ENCODE data around the gene NPAS3. TPM values are rescaled to one million over a fixed set of nuclear protein-coding genes. Genes with fewer than 3 reads are reported as not detected.

NPAS3 gene
- total RNA-seq, 2 experiments from 2014 or later, result not detected

DNA sequence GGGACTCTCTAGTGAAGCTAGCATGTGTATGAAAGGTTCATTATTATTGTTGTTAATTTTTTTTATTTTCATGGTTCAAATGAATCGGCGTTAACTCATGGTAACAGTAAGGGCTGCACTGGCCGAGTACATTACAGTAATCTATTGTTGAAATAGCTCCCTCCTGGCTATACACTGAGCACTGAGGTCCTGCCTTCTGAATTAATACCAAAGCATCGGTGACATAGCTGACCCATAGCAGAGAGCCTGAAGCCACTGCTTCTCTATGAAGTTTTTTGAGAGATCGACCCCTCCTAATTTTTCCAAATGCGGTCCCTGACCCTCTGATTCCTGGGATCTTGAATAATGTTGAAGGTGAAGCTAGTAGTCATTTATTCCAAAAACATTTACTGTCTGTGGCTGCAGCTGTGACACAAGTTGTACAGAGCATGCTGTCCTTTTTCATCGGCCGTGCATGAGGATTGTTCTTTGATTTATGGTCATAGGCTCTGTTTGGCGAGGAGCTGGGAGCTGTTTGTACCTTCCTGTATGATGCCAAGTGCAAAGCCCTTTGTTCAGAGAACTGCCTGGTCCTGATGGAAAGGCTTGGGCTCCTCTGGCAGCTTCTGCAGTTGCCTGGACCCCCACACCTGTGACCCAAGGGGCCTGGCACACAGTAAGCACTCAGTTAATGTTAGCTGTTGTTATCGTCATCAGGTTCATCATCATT lies 525.7 kb downstream of the NPAS3 start:
- CTCF ChIA-PET, result no interaction called here
- intact Hi-C loops (cut with micrococcal nuclease), result no loop called here
- Mint-ChIP-seq H3K4me1 (ENCODE audit: low read depth) (no peaks in the 10 kb centered on the region), H3K36me3 (ENCODE audit: low read depth) (no peaks in the 10 kb centered on the region), H3K4me3 (no peak overlapping the region), H3K27me3 (ENCODE audit: low read depth) (no peaks in the 10 kb centered on the region), H3K9me3 (no peaks in the 10 kb centered on the region), H3K27ac (no peak overlapping the region)
- no peak for DNase-seq

DNA sequence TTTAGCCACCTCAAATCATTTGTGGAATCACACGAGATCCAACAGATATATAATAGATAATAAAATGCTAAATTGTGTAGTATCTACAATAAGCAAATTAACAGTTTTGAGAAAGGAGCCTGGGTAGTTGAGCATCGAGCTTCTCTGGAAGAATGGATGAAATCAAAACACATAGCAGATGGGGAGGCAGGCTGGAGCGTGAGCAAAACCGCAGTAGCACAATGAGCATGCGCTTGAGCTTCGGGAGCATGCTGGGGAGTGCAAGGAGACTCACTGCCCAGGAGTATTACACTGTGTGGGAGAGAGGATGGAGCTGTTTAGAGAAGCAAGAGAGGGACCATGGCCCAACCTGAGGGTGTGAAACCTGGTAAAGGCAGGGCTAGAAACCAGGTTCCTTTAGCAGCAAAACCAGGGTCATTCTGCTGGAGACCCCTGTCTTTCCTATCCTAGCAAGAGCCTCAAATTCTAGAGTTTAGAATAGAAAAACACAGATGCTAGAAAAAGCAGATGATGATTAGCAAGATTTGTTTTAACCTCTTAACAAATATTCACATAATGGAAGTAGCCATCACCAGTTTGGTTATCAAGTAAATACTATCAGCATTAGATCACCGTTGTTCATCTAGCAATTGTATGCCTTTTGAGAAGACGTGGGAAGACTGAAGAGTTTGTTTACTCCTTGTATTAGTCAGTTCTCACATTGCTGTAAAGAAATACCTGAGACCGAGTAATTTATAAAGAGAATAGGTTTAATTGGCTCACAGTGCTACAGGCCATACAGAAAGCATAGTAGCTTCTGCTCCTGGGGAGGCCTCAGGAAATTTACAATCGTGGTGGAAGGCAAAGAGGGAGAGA lies 527.4 kb downstream of the NPAS3 start:
- no peaks in the 10 kb centered on the region for H3K9me3 Mint-ChIP-seq
- no peaks in the 10 kb centered on the region for H3K4me1 Mint-ChIP-seq (ENCODE audit: low read depth)
- intact Hi-C loops (cut with micrococcal nuclease), result no loop called here
- CTCF ChIA-PET, result no interaction called here
- H3K27ac Mint-ChIP-seq, result no peak overlapping the region
- no peaks in the 10 kb centered on the region for H3K27me3 Mint-ChIP-seq (ENCODE audit: low read depth)
- no peaks in the 10 kb centered on the region for H3K36me3 Mint-ChIP-seq (ENCODE audit: low read depth)
- no peak overlapping the region for H3K4me3 Mint-ChIP-seq
- DNase-seq, result no peak

DNA sequence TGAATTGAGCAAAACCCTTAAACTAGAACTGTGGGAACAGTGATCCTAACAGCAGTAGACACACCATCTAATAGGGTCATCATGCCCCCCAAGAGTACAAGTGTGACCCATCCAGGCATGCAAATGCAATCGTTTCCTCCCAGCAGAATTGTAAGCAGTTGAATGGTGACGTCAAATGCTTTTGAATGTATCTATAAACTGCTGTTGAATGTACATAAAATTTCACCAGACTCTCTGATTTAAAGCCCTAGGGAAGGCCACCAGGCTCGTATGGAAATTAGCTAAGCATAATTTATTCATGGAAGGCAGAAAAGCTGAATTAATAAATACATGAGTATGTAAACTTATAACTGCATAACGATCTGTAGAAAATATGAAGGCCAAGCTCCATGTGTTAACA lies 529.3 kb downstream of the NPAS3 start:
- Mint-ChIP-seq H3K4me3 (no peak overlapping the region), H3K27me3 (ENCODE audit: low read depth) (no peaks in the 10 kb centered on the region), H3K36me3 (ENCODE audit: low read depth) (no peaks in the 10 kb centered on the region), H3K4me1 (ENCODE audit: low read depth) (no peaks in the 10 kb centered on the region), H3K9me3 (no peaks in the 10 kb centered on the region), H3K27ac (no peak overlapping the region)
- CTCF ChIA-PET, result interaction anchor here (0.9 kb wide), 1 partner anchor 51 kb away, joined by 3 read pairs; no protein-coding TSS in a partner anchor
- no peak for DNase-seq
- intact Hi-C loops (cut with micrococcal nuclease), result no loop called here

DNA sequence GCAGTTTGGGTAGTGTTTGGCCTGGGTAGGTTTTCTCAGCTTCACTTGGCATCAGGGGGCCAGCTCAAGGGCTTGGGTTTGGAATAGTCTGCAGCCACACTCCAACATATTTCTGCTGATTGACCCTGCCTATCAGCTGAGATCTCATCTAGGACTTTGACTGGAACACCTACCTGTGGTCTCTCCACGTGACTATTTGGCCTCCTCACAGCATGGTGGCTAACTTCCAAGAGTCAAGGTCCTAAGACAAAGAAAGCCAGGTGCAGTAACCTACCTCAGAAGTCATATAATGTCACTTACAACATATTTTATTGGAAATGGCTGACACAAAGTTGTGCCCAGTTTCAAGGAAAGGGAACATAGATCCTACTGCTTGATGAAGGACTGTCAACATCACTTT lies 531.2 kb downstream of the NPAS3 start:
- H3K36me3 Mint-ChIP-seq (ENCODE audit: low read depth), result no peaks in the 10 kb centered on the region
- CTCF ChIA-PET, result no interaction called here
- H3K9me3 Mint-ChIP-seq, result no peaks in the 10 kb centered on the region
- no peak overlapping the region for H3K4me3 Mint-ChIP-seq
- H3K4me1 Mint-ChIP-seq (ENCODE audit: low read depth), result no peaks in the 10 kb centered on the region
- no peak for DNase-seq
- no peak overlapping the region for H3K27ac Mint-ChIP-seq
- intact Hi-C loops (cut with micrococcal nuclease), result no loop called here
- no peaks in the 10 kb centered on the region for H3K27me3 Mint-ChIP-seq (ENCODE audit: low read depth)

DNA sequence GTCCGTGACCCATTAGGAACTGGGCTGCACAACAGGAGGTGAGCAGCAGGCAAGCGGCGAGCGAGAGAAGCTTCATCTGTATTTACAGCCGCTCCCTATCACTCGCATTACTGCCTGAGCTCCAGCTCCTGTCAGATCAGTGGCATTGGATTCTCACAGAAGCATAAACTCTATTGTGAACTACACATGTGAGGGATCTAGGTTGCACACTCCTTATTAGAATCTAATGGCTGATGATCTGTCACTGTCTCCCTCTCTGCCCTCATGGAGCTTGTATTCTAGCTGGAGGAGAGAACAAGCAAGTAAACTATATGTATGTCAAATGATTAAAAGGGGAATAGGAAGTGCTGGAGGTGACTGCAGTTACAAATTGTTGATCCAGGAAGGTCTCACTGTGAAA lies 533.1 kb downstream of the NPAS3 start:
- intact Hi-C loops (cut with micrococcal nuclease), result no loop called here
- no peak overlapping the region for H3K27ac Mint-ChIP-seq

DNA sequence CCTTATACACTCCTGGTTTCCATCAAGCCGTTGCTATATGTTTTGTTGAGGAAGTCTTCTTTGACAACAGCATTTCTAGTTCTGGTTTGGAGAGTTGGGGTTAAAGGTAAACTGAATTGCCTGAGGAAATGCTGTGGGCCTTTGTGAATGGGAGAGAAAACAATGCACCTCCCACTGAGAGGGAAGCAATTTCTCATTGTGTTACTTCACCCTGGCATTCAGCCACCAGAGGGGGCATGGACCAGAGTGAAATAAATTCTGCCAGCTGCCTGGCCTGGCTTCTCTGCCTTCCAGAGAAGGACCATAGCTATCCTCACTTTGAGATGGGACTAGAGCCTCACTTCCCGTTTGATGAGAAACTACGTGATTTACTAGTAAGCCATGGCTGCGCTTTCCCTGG lies 536.9 kb downstream of the NPAS3 start:
- intact Hi-C loops (cut with micrococcal nuclease), result loop anchor here (1.0 kb wide), 1 partner anchor 317 kb away; no protein-coding TSS in a partner anchor
- no peak overlapping the region for H3K4me3 Mint-ChIP-seq
- no peak overlapping the region for H3K27ac Mint-ChIP-seq
- H3K9me3 Mint-ChIP-seq, result no peaks in the 10 kb centered on the region
- H3K27me3 Mint-ChIP-seq (ENCODE audit: low read depth), result peaks cover 2% of the 10 kb centered on the region
- CTCF ChIA-PET, result no interaction called here
- no peaks in the 10 kb centered on the region for H3K4me1 Mint-ChIP-seq (ENCODE audit: low read depth)
- DNase-seq, result peak; percentile 24
- no peaks in the 10 kb centered on the region for H3K36me3 Mint-ChIP-seq (ENCODE audit: low read depth)

More for the DNA sequence above, 533.1 kb downstream of the NPAS3 start:
- no peak for DNase-seq
- Mint-ChIP-seq H3K27me3 (ENCODE audit: low read depth) (no peaks in the 10 kb centered on the region), H3K4me1 (ENCODE audit: low read depth) (no peaks in the 10 kb centered on the region), H3K4me3 (no peak overlapping the region), H3K9me3 (no peaks in the 10 kb centered on the region), H3K36me3 (ENCODE audit: low read depth) (no peaks in the 10 kb centered on the region)
- CTCF ChIA-PET, result no interaction called here

DNA sequence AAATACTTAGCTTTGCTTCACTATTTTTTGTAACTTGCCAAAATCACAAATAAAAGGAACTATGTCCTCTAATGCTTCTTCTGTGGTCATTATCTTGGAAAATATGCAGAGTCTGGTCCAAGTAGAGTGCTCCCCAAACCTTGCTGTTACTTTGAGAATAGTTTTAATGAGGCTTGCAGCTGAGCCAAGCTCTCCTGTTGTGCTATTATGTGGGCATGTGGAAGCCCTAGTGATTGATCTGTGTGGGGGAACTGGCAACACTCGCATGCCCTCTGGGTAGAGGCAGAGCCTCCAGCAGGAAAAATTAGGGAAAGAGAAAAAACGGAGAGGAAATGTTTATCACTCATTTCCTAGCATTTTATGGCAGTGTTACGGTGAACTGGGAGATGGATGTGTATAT lies 539.1 kb downstream of the NPAS3 start:
- intact Hi-C loops (cut with micrococcal nuclease), result no loop called here
- Mint-ChIP-seq H3K9me3 (no peaks in the 10 kb centered on the region), H3K27ac (no peak overlapping the region), H3K36me3 (ENCODE audit: low read depth) (no peaks in the 10 kb centered on the region), H3K4me1 (ENCODE audit: low read depth) (no peaks in the 10 kb centered on the region), H3K4me3 (no peak overlapping the region), H3K27me3 (ENCODE audit: low read depth) (peaks cover 9% of the 10 kb centered on the region)
- no peak for DNase-seq
- CTCF ChIA-PET, result no interaction called here

DNA sequence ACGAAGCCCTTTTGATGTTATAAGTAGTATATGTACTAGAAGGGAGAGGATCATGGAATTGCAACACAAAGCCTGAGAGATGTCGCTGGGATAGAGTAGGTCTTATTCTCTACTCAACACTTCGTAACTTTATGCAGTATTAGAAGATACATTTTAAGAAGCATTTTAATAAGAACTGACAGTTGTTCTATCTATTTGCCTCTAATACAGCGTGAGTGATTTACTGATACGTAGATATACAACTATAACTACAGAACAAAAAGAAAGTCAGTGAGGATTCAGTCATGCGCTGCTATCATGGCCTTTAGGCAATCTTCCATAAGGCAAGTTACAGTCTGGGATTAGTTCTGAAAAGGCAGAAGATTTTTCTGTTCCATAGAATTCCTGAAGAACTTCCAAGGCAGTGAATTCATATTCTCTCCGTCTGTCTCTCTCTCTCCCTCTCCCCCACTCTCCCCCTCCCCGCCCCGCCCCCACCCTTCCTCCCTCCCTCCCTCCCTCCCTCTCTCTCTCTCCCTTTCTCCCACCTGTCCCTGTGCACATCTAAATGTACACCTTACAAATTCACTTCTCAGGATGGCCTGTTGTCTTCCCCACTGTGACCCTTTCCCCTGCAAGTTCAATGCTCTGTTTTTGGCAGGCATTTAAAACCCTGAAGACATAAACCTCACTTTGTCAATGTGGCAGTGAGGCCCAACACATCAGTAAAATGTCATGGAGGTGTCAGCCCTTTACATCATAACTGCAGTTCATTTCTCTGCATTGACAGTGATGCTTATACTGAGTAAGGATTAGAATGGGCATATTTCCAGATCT lies 541.6 kb downstream of the NPAS3 start:
- Mint-ChIP-seq H3K36me3 (ENCODE audit: low read depth) (no peaks in the 10 kb centered on the region), H3K27ac (no peak overlapping the region), H3K27me3 (ENCODE audit: low read depth) (peaks cover 27% of the 10 kb centered on the region), H3K9me3 (no peaks in the 10 kb centered on the region), H3K4me3 (no peak overlapping the region), H3K4me1 (ENCODE audit: low read depth) (no peaks in the 10 kb centered on the region)
- DNase-seq, result no peak
- intact Hi-C loops (cut with micrococcal nuclease), result no loop called here
- CTCF ChIA-PET, result no interaction called here

DNA sequence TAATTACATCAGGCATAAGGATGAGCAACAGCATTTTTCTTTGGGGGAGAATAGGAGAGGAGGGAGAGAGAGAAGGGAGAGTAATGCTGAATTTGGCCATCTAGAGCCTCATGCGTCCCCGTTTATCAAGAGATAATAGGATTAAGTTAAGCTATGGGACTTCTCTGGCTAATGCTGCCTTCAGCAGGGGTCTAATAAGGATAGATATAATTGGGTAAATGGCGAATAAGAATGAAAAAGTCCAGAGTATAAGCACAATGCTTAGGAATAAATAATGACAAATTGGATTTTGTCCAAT lies 542.2 kb downstream of the NPAS3 start:
- no peak overlapping the region for H3K4me3 Mint-ChIP-seq
- peaks cover 32% of the 10 kb centered on the region for H3K27me3 Mint-ChIP-seq (ENCODE audit: low read depth)
- CTCF ChIA-PET, result no interaction called here
- H3K36me3 Mint-ChIP-seq (ENCODE audit: low read depth), result no peaks in the 10 kb centered on the region
- no peak overlapping the region for H3K27ac Mint-ChIP-seq
- H3K4me1 Mint-ChIP-seq (ENCODE audit: low read depth), result no peaks in the 10 kb centered on the region
- no peak for DNase-seq
- intact Hi-C loops (cut with micrococcal nuclease), result no loop called here
- peaks cover 2% of the 10 kb centered on the region for H3K9me3 Mint-ChIP-seq

DNA sequence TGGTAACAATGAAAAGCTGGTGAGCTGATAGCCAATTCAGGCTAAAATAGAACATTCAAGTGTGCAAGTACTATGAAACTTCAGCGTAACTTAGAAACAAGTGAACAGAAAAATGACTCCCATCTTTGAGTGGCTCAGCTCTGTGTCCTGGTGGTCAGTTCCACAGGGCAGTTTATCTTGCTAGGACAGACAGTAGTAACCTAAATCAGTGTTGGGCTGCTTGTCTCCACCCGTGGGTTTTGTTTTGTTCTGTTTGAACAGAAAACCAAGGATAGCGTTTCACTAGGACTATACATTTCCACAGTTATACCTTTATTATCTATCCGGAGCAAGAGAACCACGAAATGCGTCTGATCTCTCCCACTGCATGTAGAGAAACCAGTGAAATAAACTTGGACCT lies 544.4 kb downstream of the NPAS3 start:
- intact Hi-C loops (cut with micrococcal nuclease), result no loop called here

DNA sequence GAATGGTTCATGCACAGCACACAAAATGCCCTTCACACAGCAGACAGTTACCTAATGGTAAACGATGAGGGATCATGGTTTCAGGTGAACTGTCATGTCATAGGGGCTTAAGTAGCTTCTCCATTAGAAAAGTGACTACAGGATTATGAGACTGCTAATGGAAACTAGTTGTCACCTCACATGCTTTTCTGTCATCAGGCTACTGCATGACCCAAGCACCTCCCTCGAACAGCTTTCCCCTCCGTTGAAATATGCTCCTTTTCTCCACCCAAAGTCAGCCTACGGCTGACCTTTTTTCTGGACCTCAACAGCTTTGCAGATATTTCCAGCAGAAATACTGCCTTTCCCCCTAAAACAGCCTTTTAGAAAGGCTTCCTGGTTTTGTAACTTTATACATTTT lies 544.9 kb downstream of the NPAS3 start:
- Mint-ChIP-seq H3K9me3 (peaks cover 4% of the 10 kb centered on the region), H3K4me3 (no peak overlapping the region), H3K27ac (no peak overlapping the region), H3K36me3 (ENCODE audit: low read depth) (no peaks in the 10 kb centered on the region), H3K4me1 (ENCODE audit: low read depth) (no peaks in the 10 kb centered on the region), H3K27me3 (ENCODE audit: low read depth) (peaks cover 33% of the 10 kb centered on the region)
- DNase-seq, result no peak
- CTCF ChIA-PET, result interaction anchor here (0.6 kb wide), 1 partner anchor 51 kb away, joined by 6 read pairs; no protein-coding TSS in a partner anchor
- intact Hi-C loops (cut with micrococcal nuclease), result no loop called here

More for the DNA sequence above, 544.4 kb downstream of the NPAS3 start:
- H3K4me3 Mint-ChIP-seq, result no peak overlapping the region
- CTCF ChIA-PET, result interaction anchor here (0.6 kb wide), 1 partner anchor 51 kb away, joined by 6 read pairs; no protein-coding TSS in a partner anchor
- DNase-seq, result no peak
- no peak overlapping the region for H3K27ac Mint-ChIP-seq
- peaks cover 33% of the 10 kb centered on the region for H3K27me3 Mint-ChIP-seq (ENCODE audit: low read depth)
- peaks cover 4% of the 10 kb centered on the region for H3K9me3 Mint-ChIP-seq
- no peaks in the 10 kb centered on the region for H3K36me3 Mint-ChIP-seq (ENCODE audit: low read depth)
- H3K4me1 Mint-ChIP-seq (ENCODE audit: low read depth), result no peaks in the 10 kb centered on the region

DNA sequence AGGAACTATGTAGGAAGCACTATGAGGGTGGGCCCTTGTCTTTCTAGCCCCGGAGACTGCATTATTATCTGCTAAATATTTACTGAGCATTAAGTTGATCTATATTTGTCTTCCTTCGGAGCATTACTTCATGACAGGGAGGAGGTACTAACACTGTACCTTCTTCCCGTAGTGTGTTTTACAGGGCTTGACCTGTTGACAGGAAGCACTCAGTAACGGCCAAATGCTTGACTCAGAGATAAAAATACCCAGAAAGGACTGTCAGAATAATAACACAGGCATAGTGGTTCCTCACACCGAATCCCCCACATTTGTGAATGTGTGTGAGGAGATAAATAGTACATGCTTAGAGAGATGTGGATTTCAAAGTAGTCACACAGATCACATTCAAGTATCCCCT lies 545.6 kb downstream of the NPAS3 start:
- Mint-ChIP-seq H3K27me3 (ENCODE audit: low read depth) (peaks cover 33% of the 10 kb centered on the region), H3K4me1 (ENCODE audit: low read depth) (no peaks in the 10 kb centered on the region), H3K27ac (no peak overlapping the region), H3K36me3 (ENCODE audit: low read depth) (no peaks in the 10 kb centered on the region), H3K4me3 (no peak overlapping the region), H3K9me3 (peaks cover 4% of the 10 kb centered on the region)
- no peak for DNase-seq
- intact Hi-C loops (cut with micrococcal nuclease), result no loop called here
- CTCF ChIA-PET, result no interaction called here

Data from activated naive CD4-positive, alpha-beta T cell treated with anti-CD3 and anti-CD28 coated beads for 36 hours (primary cell).